K562 (cell line): Measurements from ENCODE around the gene ODC1. TPM values are rescaled to one million over a fixed set of nuclear protein-coding genes. Genes with fewer than 3 reads are reported as not detected.

Experiments
- ATAC-seq: fragments of 200-7000 bp; cut with Tn5 transposase; 3 replicates; pipeline ENCODE4 v1.9.1; 2020; ENCODE audit warnings: moderate library complexity
- BruUV-seq: library from RNA; stranded (reverse); fragments of 400-500 nt; replicated peaks from 2 replicates; lab custom pipeline; 2021; lab: Mats Ljungman, UMichigan
- CTCF ChIA-PET: fragments of 300-600 bp; formaldehyde crosslinking; extraction: SDS; loops from one replicate; lab custom pipeline; 2021; ENCODE audit warnings: low intra/inter-chr PET ratio; lab: Yijun Ruan, JAX
- POLR2A ChIA-PET: fragments of 300-600, 350-650 bp; sonication (Branson Sonifier 250); formaldehyde crosslinking; extraction: SDS; loops from one replicate; lab custom pipeline; 2021; ENCODE audit warnings: antibody characterized with exemption, inconsistent platforms; lab: Yijun Ruan, JAX
- DNase-seq, 4 experiments: peaks; one replicate each; pipeline versions ENCODE4 v3.0.0 to v3.0.0-alpha.2; 2011 to 2018; ENCODE audit warnings: low spot score in 3 of 4, mixed read lengths in 3 of 4; ENCODE audit errors: extremely low read depth in 1 of 4
- FAIRE-seq: peaks from 2 replicates; lab custom pipeline; 2011; peaks lifted over from hg19 to GRCh38; lab: Jason Lieb, UNC
- H2AFZ ChIP-seq: 2 replicates; pipeline ENCODE4 v1.6.0; 2011; ENCODE audit warnings: low read depth, low read length, control low read depth, inconsistent platforms
- H3K27ac ChIP-seq: fragments of 200-600 bp; 3 replicates; pipeline ENCODE4 v1.8.0; 2011; ENCODE audit warnings: low read depth, mild to moderate bottlenecking, control low read depth, inconsistent platforms, low read length, moderate library complexity, mixed read lengths; ENCODE audit errors: extremely low read depth
- H3K27me3 ChIP-seq, 2 experiments: fragments of 300-600 bp in 1 of 2; 2 replicates in 1 of 2; 3 replicates in 1 of 2; pipeline versions ENCODE4 v1.6.0 to v1.8.0; 2011; ENCODE audit warnings: inconsistent platforms in 2 of 2, low read length in 2 of 2, mild to moderate bottlenecking in 1 of 2, mixed read lengths in 1 of 2, moderate library complexity in 1 of 2; ENCODE audit not compliant: control insufficient read depth in 2 of 2, insufficient read depth in 2 of 2
- H3K36me3 ChIP-seq: fragments of 300-600 bp; 3 replicates; pipeline ENCODE4 v1.8.0; 2011; ENCODE audit warnings: mild to moderate bottlenecking, low read length, inconsistent platforms; ENCODE audit not compliant: control insufficient read depth, insufficient read depth
- H3K4me1 ChIP-seq, 2 experiments: fragments of 200-600 bp in 1 of 2; replicated peaks in 1 of 2; 2 replicates in 1 of 2; 3 replicates in 1 of 2; pipeline versions ENCODE4 v1.5.1 to v1.8.0; 2011; ENCODE audit warnings: inconsistent platforms in 2 of 2, low read length in 2 of 2, mild to moderate bottlenecking in 1 of 2, mixed read lengths in 1 of 2, moderate library complexity in 1 of 2; ENCODE audit not compliant: control insufficient read depth in 2 of 2, insufficient read depth in 2 of 2
- H3K4me2 ChIP-seq: 2 replicates; pipeline ENCODE4 v1.6.1; 2011; ENCODE audit warnings: low read length, control low read depth, inconsistent platforms, mixed read lengths; ENCODE audit not compliant: insufficient read depth
- H3K4me3 ChIP-seq: fragments of 200-600 bp; sonication (generic), shearing (Covaris generic); 2 replicates; pipeline ENCODE4 v1.5.1; 2016; ENCODE audit warnings: control low read depth, inconsistent platforms
- H3K79me2 ChIP-seq: fragments of 200-600 bp; 3 replicates; pipeline ENCODE4 v1.8.0; 2011; ENCODE audit warnings: low read length, inconsistent platforms; ENCODE audit not compliant: control insufficient read depth, insufficient read depth
- H3K9ac ChIP-seq, 2 experiments: 2 replicates each; pipeline versions ENCODE4 v1.6.0 to v1.6.1; 2011; ENCODE audit warnings: low read depth in 2 of 2, low read length in 2 of 2, control low read depth in 1 of 2, inconsistent platforms in 1 of 2, mild to moderate bottlenecking in 1 of 2, mixed read lengths in 1 of 2; ENCODE audit not compliant: insufficient read depth in 1 of 2
- H3K9me1 ChIP-seq: one replicate; pipeline ENCODE4 v1.6.0; 2011; ENCODE audit warnings: inconsistent platforms, mild to moderate bottlenecking, low read length, moderate library complexity; ENCODE audit not compliant: control insufficient read depth, insufficient read depth
- H3K9me3 ChIP-seq: replicated peaks from 2 replicates; pipeline ENCODE4 v1.5.1; 2011; ENCODE audit warnings: low read depth, low read length, inconsistent platforms; ENCODE audit not compliant: control insufficient read depth, insufficient read depth
- H4K20me1 ChIP-seq: replicated peaks from 2 replicates; pipeline ENCODE4 v1.6.1; 2011; ENCODE audit warnings: low read length, inconsistent platforms, mixed read lengths; ENCODE audit not compliant: control insufficient read depth, insufficient read depth
- CBX8 ChIP-seq: fragments of 200-600 bp; sonication (generic); IDR thresholded peaks from 2 replicates; pipeline ENCODE4 v1.6.1; 2012; ENCODE audit warnings: borderline replicate concordance, mixed run types, low read depth, mild to moderate bottlenecking, moderate library complexity, mixed read lengths, low read length, control low read depth, inconsistent platforms; ENCODE audit not compliant: poor library complexity, severe bottlenecking; ENCODE audit errors: extremely low read depth
- FOS ChIP-seq: IDR thresholded peaks from 3 replicates; pipeline ENCODE4 v1.6.1; 2011; ENCODE audit not compliant: insufficient read length; ENCODE audit errors: extremely low read depth
- FOXA1 ChIP-seq: fragments of 450-650 bp; IDR thresholded peaks from 2 replicates; pipeline ENCODE4 v1.6.1; 2016; ENCODE audit warnings: mild to moderate bottlenecking, borderline replicate concordance
- GATAD2A ChIP-seq: fragments of 450-650 bp; IDR thresholded peaks from 2 replicates; pipeline ENCODE4 v1.6.1; 2017
- KLF1 ChIP-seq: fragments of 450-650 bp; IDR thresholded peaks from 2 replicates; pipeline ENCODE4 v1.6.1; 2016; ENCODE audit warnings: missing genetic modification characterization, missing compliant biosample characterization
- MAFF ChIP-seq: IDR thresholded peaks from 2 replicates; pipeline ENCODE4 v1.6.1; 2012; ENCODE audit warnings: low read length, improper control_type of control experiment
- NUFIP1 ChIP-seq: fragments of 450-650 bp; IDR thresholded peaks from 2 replicates; pipeline ENCODE4 v1.6.1; 2018; ENCODE audit not compliant: partially characterized antibody
- SAFB2 ChIP-seq: fragments of 200-400 bp; formaldehyde crosslinking; IDR thresholded peaks from 2 replicates; pipeline ENCODE4 v1.6.1; 2018; ENCODE audit warnings: borderline replicate concordance, low read length, low read depth, moderate library complexity; ENCODE audit not compliant: severe bottlenecking
- YY1 ChIP-seq, 3 experiments: IDR thresholded peaks; 2 replicates each; pipeline ENCODE4 v1.6.1; 2011; ENCODE audit warnings: low read length in 2 of 3, mild to moderate bottlenecking in 2 of 3, moderate library complexity in 2 of 3, borderline replicate concordance in 1 of 3, control low read depth in 1 of 3, low read depth in 1 of 3; ENCODE audit not compliant: insufficient read depth in 3 of 3, insufficient replicate concordance in 2 of 3, control insufficient read depth in 1 of 3, insufficient read length in 1 of 3; ENCODE audit errors: extremely low read depth in 1 of 3
- ZBTB1 ChIP-seq: sonication (generic); formaldehyde crosslinking; IDR thresholded peaks from 2 replicates; pipeline ENCODE4 v1.8.1; 2023; ENCODE audit warnings: missing genetic modification reagents, low read depth, mild to moderate bottlenecking, borderline replicate concordance
- ZNF143 ChIP-seq: sonication (generic); formaldehyde crosslinking; IDR thresholded peaks from 2 replicates; pipeline ENCODE4 v1.9.0; 2022; ENCODE audit warnings: mild to moderate bottlenecking, missing genetic modification reagents
- ZNF445 ChIP-seq: fragments of 250-450 bp; sonication (Bioruptor Pico); IDR thresholded peaks from 2 replicates; pipeline ENCODE4 v1.4.0; 2020; ENCODE audit warnings: low read depth, mild to moderate bottlenecking, moderate library complexity
- WGBS: fragments of 100-300 bp; shearing (Covaris generic); methylation state at CpG from one replicate; pipeline ENCODE4 v1.1.6; 2016; ENCODE audit warnings: low coverage, mixed read lengths; ENCODE audit not compliant: insufficient coverage; ENCODE audit errors: missing lambda C conversion rate; 5-methylcytosine and 5-hydroxymethylcytosine counted together
- in situ Hi-C: fragments of 300-500 bp; cut with MboI; formaldehyde crosslinking; loops from 4 replicates; pipeline ENCODE4 v1.15.0; 2018; ENCODE audit warnings: inconsistent platforms, mixed read lengths
- intact Hi-C: fragments of 100-400 bp; cut with micrococcal nuclease; formaldehyde crosslinking; loops from 2 replicates; pipeline ENCODE4 v1.14.2; 2022
- polyA plus RNA-seq, 8 experiments: library from polyadenylated mRNA; depleted of rRNA in 4 of 8; stranded (reverse) in 5 of 8; unstranded in 3 of 8; fragments of >200 nt; fragmentation: Nextera tagmentation in 2 of 8; fragmentation: Illumina TruSeq in 1 of 8; extraction: Ambion mirVana in 2 of 8; extraction: Trizol in 1 of 8; gene quantifications; 2 replicates each; pipeline versions ENCODE4 v1.2.1 to v1.2.3, GENCODE V29; 2011 to 2014; ENCODE audit warnings: inconsistent platforms in 1 of 8, missing spikeins in 1 of 8
- total RNA-seq, 7 experiments: library from RNA; depleted of rRNA in 6 of 7; stranded (reverse); fragments of >200 nt in 6 of 7; fragmentation: Illumina TruSeq in 2 of 7; extraction: Trizol in 2 of 7; gene quantifications; 2 replicates each; pipeline versions ENCODE4 v1.2.1 to v1.2.3, GENCODE V29; 2011 to 2021; ENCODE audit warnings: low replicate concordance in 1 of 7
- TF ChIP-seq, protein P1 (sequence below): sonication (generic); formaldehyde crosslinking; IDR thresholded peaks from 2 replicates; pipeline ENCODE4 v1.8.1; 2023; ENCODE audit warnings: mild to moderate bottlenecking, missing genetic modification reagents
- TF ChIP-seq, protein P2 (sequence below): fragments of 250-450 bp; sonication (Bioruptor Pico); IDR thresholded peaks from 2 replicates; pipeline ENCODE4 v1.4.0; 2020
- TF ChIP-seq, protein P3 (sequence below): fragments of 200-800 bp; sonication (Bioruptor generic); IDR thresholded peaks from 2 replicates; pipeline ENCODE4 v1.6.1; 2017; ENCODE audit warnings: missing genetic modification characterization, missing compliant biosample characterization

The ODC1 gene
- total and polyA plus RNA-seq, 9 of the 15 experiments (the other 6 are each of a cell fraction or from before 2014, with no cell fraction given), result 142 to 563 (median 457) TPM

DNA sequence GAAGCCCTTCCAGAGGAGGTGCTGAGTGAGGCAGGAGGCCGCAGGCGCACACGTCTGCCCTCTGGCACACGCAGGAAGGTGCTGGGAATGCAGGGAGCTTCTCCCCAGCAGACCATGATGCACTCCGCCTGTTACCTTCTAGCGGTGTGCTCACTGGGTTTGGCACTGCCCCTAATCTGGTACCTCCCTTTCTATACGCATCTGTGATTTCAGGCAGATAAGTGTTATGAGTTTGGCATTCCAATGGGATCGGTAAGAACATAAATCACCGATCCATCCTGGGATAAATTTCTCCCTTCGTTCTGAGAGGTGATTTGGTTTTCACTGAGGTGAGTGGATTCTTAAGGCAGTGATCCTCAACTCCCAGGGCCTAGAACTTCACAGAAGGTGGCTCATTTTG lies 34.6 kb downstream of the ODC1 start (continued):
- TF ChIP-seq, protein P1, sequence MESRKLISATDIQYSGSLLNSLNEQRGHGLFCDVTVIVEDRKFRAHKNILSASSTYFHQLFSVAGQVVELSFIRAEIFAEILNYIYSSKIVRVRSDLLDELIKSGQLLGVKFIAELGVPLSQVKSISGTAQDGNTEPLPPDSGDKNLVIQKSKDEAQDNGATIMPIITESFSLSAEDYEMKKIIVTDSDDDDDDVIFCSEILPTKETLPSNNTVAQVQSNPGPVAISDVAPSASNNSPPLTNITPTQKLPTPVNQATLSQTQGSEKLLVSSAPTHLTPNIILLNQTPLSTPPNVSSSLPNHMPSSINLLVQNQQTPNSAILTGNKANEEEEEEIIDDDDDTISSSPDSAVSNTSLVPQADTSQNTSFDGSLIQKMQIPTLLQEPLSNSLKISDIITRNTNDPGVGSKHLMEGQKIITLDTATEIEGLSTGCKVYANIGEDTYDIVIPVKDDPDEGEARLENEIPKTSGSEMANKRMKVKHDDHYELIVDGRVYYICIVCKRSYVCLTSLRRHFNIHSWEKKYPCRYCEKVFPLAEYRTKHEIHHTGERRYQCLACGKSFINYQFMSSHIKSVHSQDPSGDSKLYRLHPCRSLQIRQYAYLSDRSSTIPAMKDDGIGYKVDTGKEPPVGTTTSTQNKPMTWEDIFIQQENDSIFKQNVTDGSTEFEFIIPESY (CRISPR knock-in tag), result peak; percentile 37; the same call in 1 of the 2 replicates
- TF ChIP-seq NUFIP1 (no peak), GATAD2A (no peak)

DNA sequence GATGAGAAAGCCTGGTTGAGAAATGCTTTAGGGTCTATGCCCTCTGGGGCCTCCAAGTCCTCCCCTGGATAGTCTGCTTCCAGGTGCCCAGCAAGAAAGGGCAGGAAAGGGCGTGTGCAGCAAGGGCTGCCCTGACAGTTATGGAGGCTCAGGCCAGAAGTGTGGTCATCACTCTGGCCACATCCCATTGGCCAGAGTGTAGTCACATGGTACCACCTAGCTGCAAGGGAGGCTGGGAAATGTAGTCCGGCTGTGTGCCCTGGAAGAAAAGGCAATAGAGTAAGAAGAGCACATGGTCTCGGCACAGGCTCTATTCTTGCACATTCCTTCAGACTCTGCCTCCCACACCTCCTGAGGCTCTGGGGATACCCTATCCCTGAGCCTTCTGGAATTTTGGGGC lies 35.7 kb downstream of the ODC1 start:
- no peak overlapping the region; the same call in 2 of the 3 replicates for H3K27ac ChIP-seq
- no peak overlapping the region for H3K4me2 ChIP-seq
- no peak overlapping the region for H2AFZ ChIP-seq
- H3K9me3 ChIP-seq, result 0 out of 2 replicates have a peak, but pooled peaks cover 8% of the 10 kb centered on the region
- ATAC-seq (peak; percentile 77), DNase-seq (peak; percentile 74 to 80 (median 78)), FAIRE-seq (peak; percentile 97)
- BruUV-seq, result no TSS peak
- no peaks in the 10 kb centered on the region for H3K27me3 ChIP-seq
- peaks cover 10% of the 10 kb centered on the region; the same call in 2 of the 3 replicates for H3K36me3 ChIP-seq
- H4K20me1 ChIP-seq, result 0 out of 2 replicates have a peak, but pooled peaks cover 4% of the 10 kb centered on the region
- H3K79me2 ChIP-seq, result no peaks in the 10 kb centered on the region
- peaks cover 16 to 44% of the 10 kb centered on the region in 2 experiments; a peak in 4 of 5 replicates for H3K4me1 ChIP-seq
- no peaks in the 10 kb centered on the region for H3K9me1 ChIP-seq
- no peak overlapping the region for H3K9ac ChIP-seq
- POLR2A ChIA-PET, result no interaction called here
- WGBS, result 87% methylated on average over 3 of the region's 3 CpGs
- CTCF ChIA-PET, result no interaction called here
- H3K4me3 ChIP-seq, result no peak overlapping the region
- intact Hi-C loops (no loop called here), in situ Hi-C loops (loop anchor here (10.0 to 25.0 kb wide), 2 partner anchors 150 to 268 kb away; no protein-coding TSS in a partner anchor)
- peak; percentile 26 for TF ChIP-seq FOS
- no peak for TF ChIP-seq SAFB2
- no peak for TF ChIP-seq ZBTB1 (CRISPR knock-in tag)
- TF ChIP-seq KLF1 (tag), result no peak
- TF ChIP-seq, protein P2, sequence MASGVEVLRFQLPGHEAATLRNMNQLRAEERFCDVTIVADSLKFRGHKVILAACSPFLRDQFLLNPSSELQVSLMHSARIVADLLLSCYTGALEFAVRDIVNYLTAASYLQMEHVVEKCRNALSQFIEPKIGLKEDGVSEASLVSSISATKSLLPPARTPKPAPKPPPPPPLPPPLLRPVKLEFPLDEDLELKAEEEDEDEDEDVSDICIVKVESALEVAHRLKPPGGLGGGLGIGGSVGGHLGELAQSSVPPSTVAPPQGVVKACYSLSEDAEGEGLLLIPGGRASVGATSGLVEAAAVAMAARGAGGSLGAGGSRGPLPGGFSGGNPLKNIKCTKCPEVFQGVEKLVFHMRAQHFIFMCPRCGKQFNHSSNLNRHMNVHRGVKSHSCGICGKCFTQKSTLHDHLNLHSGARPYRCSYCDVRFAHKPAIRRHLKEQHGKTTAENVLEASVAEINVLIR (CRISPR knock-in tag), result no peak
- TF ChIP-seq MAFF, result no peak
- TF ChIP-seq FOXA1, result no peak
- peak; percentile 88 for TF ChIP-seq ZNF143
- TF ChIP-seq, protein P3, sequence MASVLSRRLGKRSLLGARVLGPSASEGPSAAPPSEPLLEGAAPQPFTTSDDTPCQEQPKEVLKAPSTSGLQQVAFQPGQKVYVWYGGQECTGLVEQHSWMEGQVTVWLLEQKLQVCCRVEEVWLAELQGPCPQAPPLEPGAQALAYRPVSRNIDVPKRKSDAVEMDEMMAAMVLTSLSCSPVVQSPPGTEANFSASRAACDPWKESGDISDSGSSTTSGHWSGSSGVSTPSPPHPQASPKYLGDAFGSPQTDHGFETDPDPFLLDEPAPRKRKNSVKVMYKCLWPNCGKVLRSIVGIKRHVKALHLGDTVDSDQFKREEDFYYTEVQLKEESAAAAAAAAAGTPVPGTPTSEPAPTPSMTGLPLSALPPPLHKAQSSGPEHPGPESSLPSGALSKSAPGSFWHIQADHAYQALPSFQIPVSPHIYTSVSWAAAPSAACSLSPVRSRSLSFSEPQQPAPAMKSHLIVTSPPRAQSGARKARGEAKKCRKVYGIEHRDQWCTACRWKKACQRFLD (CRISPR knock-in tag), result no peak
- TF ChIP-seq YY1 (IDR thresholded peaks at IDR 0.05; ENCODE audit: borderline replicate concordance in 1 of 3, control insufficient read depth in 1 of 3, extremely low read depth in 1 of 3, insufficient read depth in 3 of 3, insufficient read length in 1 of 3, insufficient replicate concordance in 2 of 3, low read depth in 1 of 3, low read length in 2 of 3), result peak in 2 of 3 experiments; percentile 86 to 90
- TF ChIP-seq ZNF445 (CRISPR knock-in tag), result no peak
- TF ChIP-seq CBX8, result no peak
